ENCODE data around the gene ZC3H11A.

DNA sequence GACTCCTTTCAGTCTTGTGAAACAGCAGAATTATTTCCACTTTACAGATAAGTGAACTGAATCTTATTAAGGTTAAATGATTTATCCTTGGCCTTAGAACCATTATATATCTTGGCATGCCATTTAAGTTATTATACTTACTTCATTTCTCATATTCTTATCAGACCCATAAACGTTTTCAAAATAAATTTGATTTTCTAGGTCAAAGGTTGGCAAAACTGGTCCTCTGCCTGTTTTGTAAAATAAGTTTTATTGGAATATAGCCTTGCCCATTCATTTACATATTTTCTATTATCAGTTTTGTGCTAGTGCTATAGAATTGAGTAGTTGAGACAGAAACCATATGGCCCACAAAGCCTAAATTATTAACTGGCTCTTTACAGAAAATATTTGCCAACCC, 33.1 kb downstream of the ZC3H11A start:
- TF ChIP-seq, protein P1, sequence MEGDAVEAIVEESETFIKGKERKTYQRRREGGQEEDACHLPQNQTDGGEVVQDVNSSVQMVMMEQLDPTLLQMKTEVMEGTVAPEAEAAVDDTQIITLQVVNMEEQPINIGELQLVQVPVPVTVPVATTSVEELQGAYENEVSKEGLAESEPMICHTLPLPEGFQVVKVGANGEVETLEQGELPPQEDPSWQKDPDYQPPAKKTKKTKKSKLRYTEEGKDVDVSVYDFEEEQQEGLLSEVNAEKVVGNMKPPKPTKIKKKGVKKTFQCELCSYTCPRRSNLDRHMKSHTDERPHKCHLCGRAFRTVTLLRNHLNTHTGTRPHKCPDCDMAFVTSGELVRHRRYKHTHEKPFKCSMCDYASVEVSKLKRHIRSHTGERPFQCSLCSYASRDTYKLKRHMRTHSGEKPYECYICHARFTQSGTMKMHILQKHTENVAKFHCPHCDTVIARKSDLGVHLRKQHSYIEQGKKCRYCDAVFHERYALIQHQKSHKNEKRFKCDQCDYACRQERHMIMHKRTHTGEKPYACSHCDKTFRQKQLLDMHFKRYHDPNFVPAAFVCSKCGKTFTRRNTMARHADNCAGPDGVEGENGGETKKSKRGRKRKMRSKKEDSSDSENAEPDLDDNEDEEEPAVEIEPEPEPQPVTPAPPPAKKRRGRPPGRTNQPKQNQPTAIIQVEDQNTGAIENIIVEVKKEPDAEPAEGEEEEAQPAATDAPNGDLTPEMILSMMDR (IDR thresholded peaks at IDR 0.05) = no peak
- no peak for TF ChIP-seq POLR2A (IDR thresholded peaks at IDR 0.05)
